ENCODE measurements around the gene LYPD6B.
A peak's percentile ranks its signal among the peaks of the same experiment; 100 is the strongest.

Gene LYPD6B

DNA sequence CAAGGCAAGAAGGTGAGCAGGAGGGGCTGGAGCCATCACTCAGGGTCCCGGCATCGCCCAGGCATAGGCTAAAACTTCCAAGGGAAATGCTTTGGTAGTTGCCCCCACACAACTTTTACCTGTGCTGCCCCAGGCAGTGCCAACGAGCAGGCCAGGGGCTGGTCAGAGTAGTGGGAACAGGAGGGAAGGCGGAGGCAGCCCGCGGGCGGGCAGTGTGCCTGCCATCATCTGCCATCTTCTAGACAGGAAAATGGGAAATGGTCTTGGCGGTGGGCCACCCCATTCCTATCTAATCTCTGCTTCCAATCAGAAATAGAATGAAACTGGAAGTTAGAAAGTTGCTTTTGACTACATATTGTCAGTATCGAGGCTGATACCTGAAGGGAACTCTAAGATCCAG lies 26.0 kb upstream of the LYPD6B start:
- DNase-seq (ENCODE audit: low read depth) = no peak

DNA sequence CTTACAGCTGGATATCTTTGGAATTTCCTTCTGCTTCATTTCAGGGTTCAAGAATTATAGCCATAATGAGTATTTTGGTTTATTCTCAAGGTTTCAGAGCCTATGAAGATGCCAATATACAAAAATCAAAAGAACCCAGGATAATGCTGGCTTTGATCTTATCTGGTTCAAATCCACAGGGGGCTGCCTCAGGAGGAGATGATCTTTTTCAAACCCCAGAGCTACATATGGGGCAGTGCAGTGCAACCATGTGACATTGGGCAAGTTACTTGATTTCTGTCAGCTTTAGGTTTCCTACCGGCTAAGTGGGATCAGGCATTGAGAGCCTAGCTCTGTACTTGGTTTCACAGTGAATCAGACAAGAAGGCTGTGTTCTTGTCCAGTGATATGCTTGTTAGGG lies 23.0 kb upstream of the LYPD6B start:
- no peak for DNase-seq (ENCODE audit: low read depth)

DNA sequence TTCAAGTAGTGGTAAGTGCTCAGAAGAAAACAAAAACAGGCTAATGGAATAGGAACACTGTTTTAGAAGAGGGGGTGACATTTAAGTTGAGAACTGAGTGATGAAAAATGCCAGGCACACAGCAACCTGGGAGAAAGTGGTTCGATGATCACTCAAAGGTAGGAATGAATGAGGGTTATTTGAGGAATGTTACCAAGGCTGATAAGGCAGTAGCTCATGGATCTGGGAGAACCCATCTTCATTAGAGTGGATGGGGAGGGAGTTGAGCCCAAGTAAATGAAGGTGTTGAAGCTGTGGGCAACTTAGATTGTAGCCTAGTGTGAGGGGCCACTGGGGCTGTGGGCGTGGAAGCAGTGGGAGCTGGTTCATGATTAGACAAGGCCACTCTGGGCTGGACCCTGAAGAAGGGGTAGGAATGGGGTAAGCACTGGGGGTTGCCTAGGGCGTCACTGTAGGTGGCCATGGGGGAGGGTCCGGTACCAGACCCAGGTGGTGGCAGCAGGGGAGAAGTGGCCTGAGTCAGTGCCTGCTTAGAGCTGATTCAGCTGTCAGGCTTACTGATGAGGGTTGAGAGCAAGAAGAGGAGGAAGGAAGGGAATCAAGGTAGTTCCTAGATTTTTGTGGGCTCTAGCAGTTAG lies 22.5 kb upstream of the LYPD6B start:
- DNase-seq (ENCODE audit: low read depth) = no peak

DNA sequence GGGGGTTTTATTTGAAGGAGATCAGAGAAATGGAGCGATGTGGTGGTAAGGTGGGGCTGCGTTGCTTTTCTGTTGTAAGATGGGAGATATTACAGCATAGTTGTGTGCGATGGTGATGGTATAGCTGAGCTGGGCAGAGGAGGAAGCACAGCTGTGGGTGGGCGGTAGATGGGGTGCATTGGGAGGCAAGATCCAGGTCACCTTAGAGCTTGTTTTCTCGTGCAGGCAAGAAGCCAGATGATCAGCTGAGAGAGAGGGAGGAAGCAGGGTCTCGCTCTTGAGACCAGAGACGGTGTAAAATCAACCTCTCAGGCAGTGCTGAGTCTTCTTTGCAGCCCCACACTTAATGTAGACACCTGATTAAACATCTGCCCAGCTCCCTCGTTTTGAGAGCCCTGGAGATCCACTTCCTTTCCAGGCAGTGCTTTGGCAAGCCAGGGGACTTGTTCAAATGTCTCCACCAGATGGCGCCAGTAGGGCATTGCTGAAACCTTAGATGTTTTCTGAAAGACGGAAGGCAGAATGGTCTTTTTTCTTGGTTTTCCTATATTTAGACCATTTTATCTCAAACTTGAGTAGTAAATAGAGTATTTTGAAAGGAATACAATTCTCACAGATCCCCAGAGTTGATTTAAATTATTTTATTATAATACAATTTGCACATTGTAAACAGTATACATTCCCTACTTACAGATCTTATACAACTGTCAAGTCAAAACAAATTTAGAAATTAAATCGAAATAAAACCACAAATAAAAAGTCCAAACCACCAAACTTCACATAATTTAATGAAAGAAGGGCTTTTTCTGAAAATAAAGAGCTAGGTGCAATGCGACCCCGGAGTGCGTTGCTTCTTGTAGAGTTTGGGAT lies 21.1 kb upstream of the LYPD6B start:
- peak; percentile 58 for DNase-seq (ENCODE audit: low read depth)

DNA sequence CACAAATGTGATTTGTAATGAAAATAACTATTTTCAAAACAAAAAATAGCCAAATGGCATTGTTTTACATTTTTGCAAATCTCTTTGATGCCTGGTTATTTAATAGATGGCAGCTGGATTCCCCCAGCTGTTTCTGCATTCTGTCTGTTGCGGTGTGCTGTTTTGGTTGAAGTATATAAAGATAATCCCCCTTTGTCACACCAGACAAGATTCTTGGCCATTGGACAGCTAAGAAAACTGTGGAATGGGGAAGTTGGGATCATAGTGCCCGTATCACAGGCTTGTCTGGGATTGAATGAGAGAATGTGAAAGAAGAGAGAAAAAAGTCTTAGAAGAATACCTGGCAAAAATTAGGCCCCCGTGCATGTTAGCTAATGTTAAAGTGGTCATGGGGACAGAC lies 19.5 kb upstream of the LYPD6B start:
- DNase-seq (ENCODE audit: low read depth) = no peak

DNA sequence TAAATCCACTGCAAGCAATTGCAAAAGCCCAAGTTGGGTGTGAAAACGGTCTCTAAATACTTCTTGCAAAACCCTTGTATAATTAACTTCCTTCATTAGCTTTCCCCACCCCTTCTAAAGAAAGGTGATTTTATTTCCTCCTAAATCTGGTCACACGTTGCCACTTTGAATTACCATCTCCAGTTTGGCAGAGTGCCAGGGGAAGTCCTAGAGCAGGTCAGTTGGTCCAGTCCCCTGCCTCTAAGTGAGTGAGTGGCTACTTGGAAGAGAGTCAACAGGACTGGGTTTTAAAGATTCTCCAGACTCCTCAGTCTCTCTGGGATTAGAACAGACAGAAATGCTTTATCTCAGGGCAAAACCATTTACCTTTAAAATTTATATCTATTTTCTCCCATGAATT lies 18.7 kb upstream of the LYPD6B start:
- DNase-seq (ENCODE audit: low read depth) = no peak

DNA sequence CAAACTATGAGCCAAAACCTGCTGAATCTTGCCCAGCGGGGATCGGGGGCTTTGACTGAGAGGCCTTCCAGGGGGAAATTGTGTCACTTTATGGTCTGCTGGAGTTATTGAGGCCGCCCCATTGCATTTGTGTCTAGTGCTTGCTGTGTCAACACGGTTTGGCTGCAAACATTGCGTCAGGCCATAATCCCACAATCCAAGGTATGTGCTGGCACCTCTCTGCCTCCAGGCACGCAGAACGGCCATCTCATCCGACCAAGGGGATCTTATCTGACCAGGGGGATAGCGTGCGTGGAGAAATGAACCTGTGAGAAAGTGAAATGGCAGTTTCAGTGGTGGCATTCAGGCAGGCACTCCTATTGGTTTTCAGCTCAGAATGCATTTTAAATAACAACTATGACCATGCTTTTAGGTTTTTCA lies 18.1 kb upstream of the LYPD6B start:
- no peak for DNase-seq (ENCODE audit: low read depth)

DNA sequence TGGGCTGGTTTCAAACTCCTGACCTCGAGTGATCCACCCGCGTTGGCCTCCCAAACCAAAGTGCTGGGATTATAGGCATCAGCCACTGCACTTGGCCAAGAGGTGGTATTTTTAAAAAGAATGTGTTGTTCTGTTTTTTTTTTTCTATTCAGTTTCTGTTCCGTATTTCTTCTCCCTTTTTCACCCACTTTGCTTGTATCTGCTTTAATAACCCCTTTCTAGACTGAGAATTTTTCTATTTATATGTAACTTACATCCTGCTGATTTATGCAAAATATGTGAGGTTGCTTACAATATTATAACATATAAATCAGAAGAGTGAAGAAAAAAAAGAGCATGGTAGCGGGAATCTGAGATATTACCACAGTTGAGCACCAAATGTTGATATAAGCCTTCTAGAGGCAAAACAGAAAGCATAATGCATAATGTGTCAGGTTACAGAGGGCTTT lies 17.2 kb upstream of the LYPD6B start:
- no peak for DNase-seq (ENCODE audit: low read depth)

DNA sequence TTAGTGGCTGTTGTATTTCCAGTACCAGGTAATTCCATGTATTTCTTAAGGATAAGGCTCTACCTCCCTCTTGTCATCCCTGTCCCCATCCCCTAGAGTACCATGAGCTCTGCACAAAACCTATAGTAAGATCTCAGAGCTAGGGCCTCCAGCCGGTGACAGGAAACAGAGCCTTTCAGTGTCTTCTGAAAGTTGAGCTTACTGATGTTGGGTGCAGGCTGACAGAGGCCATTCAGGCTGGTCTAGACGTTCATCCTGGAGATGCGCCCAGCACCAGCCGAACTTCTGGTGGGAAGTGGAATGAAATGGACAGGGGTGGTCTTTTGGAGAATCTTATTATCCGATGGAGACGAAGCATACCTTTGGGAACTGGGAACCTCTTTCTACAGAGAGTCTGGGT lies 16.7 kb upstream of the LYPD6B start:
- DNase-seq (ENCODE audit: low read depth) = no peak

DNA sequence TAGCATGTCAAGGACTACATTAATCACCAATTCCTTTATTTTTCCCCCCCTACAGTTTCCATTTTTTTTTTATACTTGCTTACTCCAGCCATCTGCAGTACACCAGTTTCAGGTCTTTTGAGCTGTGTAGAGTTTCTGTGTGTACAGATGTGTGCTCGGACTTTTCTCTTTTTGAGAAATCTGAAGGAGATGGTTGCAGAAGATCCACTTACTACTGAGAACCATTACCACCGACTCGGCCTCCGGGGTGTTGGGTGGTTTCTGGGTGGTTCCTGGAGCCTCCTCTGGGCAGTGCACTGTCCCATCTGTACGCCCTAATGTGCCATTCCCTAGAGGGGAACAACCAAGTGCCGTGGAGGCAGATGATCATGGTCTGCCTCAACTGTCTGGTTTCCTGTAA lies 15.4 kb upstream of the LYPD6B start:
- no peak for DNase-seq (ENCODE audit: low read depth)

DNA sequence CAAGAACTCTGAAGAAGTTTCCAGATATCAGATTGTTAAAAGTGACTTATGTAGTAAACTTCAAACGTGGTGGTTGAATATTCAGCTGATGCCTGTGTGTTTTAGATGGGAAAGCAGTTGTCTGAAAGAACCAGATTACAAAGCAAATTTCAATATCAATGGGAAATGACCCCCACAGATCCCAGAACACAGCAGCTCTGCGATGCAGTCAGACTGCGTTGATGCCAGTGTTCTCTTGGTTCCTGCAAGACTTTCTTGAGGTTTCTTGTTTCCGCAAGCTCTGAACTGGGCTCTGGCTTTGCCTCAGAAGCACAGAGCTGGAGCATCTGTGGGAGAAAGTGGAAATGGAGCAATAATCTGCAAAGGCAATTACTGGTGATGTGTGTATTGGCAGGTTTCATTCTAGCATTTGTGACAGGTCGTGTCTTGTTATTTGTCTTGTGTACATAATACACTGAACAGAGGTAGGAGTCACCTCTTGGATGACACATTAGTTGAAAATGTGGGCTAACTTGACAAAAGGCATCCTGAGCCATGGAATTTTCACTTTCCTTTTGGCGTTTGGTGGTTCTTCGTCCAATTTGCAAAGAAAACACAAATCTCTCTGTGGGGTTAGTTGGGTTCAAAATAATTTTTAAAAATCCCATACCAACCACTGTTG lies 10.8 kb upstream of the LYPD6B start:
- no peak for DNase-seq (ENCODE audit: low read depth)

DNA sequence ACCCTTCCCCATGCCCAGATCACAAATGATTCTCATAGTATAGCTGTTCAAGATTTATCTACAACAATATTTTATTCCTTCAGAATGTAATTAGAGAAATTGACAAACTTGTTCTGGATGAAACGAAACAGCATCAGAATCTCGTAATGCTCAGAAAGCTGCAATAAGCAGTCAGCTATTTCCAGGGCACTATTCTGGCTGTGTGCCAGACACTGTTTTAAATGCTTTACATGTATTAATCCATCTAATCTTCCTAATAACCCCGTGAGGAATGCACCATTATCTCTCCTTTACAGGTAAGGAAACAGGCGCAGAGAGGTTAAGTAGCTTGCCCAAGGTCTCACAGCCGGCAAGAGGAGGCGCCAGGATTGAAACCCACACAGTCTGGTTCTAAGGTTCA lies 10.1 kb upstream of the LYPD6B start:
- DNase-seq (ENCODE audit: low read depth) = no peak

DNA sequence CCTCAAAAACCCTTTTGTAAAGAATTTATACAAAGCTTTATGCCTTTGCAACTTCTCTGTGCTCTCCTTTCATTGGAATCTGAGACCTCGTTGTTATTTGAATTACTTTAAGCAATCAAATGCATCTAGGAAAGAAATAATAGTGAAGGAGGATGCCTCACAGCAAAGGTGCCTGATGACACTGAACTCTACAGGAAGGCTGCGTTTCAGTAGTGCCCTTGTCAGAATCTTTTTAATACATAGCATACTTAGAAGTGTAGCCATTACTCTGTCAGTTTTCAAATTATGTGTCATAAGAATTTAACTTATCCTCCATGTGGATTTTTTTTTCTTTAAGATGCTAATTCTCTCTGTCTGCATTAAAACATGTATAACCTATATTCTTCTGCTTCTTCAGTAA lies 9.6 kb upstream of the LYPD6B start:
- DNase-seq (ENCODE audit: low read depth) = no peak

DNA sequence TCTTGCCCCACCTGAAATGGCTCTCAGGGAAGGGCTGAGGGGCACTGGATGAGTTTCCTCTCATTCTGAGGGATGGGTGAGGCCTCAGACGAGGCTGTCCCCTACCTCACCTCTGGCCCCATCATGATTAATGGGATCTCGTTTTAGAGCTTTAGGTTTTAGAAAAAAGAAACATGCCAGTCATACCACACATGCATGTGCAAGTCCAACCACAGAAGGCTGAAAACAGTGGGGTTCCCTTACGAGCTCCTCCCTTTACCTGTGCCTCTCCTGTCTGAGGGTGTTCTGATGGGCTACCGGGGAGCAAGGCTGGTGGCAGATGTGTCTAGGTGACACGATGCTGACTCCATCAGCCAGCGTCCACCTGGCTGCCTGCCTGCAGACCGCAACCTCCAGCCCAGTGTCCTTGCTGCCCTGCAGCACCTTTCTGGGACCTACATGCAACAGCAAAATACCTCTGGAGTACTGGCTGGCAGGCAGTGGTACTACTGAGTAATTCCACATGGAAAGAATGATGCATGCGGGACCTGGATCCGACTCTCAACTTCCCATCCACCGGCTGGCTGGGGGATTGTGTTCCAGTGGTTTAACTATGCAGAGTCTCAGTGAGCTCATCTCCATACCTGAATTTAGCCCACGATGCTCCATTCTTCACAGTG lies 9.1 kb upstream of the LYPD6B start:
- no peak for DNase-seq (ENCODE audit: low read depth)

DNA sequence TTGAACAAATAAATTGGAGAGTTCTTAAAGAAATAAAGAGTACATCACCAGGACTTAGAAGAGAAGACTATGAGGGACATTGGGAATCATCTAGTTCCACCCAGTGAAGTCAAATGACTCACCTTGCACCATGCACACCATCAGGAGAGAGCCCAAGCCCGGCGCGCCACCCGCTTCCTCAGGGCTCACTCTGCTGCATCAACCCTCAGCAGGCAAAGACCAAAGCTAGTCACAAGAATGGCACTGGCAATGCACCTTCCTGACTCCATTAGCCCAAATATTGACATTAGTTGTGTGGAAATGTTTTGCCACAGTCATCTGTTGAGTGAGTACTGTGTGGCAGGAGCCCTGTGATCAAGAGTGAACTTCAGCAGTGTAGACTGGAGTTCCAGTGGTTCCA lies 7.1 kb upstream of the LYPD6B start:
- DNase-seq (ENCODE audit: low read depth) = no peak

DNA sequence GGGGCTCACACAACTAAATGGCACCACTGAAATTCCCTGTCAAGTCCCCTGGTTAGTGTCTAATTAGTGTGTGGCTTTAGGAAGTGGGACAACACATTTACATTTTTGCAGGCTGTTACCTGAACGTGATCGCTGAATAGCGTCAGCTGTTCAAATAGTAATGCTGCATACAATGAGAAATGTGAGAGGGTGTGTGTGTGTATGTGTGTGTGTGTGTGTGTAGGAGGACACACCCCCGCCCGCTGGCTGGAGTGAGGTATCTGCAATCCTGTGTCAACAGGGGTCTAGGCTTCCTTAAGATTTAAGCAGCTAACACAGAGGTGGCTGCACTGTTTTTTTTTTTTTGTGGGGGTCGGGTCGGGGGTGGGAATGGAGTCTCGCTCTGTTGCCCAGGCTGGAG lies 4.8 kb upstream of the LYPD6B start:
- no peak for DNase-seq (ENCODE audit: low read depth)

DNA sequence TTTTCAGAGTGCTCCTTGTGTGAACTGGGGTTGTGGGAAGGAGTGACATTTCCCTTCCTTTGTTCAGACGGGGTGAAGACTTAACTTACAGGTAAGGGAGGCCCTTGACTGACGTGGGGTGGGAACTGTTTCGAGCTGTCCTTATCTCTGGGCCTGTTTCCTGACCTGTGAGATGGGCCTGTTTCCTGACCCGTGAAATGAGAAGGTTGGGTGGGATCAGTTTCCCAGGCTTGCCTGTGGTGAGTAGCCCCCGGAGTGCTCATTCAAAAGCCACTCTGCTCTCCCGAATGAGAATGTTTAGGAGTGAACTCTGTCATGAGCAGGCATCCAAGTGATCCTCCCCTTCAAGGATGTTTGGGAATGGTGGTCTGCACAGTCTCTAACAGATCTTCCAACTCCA lies 4.1 kb upstream of the LYPD6B start:
- DNase-seq (ENCODE audit: low read depth) = no peak

DNA sequence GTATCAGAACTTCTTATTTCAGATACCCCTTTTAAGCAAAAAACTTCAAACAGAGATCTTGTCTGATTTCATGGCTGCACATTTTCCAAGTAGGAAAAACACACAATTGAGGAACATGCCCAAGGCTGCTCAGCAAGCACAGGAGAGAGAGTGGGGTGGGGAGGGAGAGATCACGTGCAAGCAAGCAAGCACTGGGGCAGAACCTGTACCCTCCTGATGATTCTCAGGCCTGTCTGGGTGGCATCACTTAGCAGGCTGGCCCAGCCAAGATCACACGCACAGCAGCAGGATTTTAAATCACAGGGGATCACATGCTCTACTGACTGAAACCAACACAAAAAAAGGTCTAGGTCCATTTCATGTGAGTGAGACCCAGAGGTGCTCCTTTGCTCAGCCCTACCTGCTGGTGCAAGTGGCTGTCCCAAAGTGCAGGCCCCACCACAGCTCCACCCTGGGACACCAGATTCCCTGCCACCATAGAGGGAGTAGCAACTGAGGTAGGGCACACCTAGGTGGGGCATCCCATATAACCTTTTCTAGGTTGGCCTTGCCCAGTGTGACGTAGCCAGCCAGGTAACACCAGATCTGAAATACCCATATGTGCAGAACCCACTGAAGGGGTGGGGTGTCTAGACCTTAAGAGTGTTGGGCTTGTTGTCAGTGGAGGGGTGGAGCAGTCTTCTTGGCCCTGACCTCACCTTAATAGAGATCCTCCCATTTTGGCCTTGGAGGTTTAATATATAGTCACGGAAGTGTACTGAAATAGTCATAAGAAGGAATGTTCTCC lies 1.8 kb upstream of the LYPD6B start:
- DNase-seq (ENCODE audit: low read depth) = no peak

DNA sequence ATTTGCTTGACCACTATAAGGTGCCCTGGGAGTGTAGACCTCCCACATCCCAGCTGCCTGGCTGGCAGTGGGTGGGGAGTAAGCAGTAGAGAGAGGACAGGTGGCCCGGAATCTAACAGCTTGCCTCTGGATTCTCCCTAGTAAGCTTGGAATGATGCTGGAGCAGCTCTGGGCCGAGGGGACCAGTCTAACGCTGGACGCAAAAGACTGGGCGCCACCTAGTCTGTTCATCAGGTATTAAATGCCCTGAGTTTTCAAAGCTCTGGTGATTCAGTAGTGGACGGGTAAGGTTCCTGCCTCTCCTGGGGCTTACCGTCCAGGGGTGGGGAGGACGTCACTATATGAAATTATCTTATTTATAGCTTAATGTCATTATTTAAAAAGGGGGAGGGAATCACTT lies 648 bp upstream of the LYPD6B start:
- no peak for DNase-seq (ENCODE audit: low read depth)

DNA sequence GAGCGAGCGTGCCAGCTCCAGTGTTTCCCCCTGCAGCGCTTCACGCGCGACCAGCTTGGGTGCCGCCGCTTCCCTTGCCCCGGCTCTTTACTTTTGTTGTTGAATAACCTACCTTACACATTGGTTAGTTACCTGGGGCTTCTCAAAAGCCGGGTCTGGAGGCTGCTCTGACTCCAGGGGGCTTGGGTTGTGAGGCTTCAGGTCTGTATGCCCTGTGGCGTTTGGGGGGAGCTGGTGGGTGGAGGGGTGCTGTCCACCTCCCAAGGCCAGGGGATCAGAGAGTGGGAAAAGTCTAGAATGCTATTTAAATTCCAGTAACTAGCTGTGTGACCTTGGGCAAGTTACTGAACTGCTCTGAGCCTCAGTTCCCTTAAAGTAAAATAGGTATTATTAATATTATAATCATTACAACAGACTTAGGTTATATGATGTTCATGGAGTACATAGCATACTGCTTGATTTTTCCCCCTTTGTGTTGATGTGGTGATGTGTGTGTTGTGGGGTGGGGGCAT lies 770 bp downstream of the LYPD6B start:
- no peak for DNase-seq (ENCODE audit: low read depth)

DNA sequence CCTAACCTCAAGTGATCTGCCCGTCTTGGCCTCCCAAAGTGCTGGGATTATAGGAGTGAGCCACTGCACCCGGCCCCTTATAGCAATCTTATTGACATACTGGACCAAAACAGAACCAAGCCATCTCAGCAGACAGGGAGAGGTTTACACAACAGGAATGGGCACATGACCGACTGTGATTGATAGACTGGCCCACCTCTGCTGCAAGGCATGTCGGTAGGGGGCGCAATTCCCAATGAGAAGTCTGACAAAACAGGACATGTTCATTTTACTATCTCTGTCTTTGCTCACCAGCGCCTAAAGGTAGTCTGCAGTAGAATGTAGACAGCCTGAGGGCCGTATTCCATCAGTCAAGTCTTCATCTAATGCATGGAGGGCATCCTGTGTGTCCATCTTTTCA lies 2.0 kb downstream of the LYPD6B start:
- peak; percentile 33 for DNase-seq (ENCODE audit: low read depth)

DNA sequence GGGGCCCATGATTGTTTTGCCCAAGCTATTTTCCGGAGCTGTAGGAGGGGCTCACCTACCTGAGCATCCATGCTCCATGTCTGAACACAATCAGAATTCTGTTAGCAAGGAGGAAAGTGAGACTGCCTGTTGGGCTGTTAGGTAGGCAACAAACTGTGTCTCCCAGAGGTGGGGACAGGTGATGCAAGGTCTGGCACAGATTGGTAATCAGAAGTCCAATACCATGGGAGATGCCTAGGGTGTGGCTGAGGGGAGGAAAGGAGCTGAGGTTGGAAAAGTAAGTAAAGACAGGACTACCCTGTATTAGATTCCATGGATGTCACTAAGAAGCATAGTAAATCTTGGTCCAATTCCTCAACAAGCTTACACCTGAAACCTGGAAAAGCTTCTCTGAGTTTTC lies 3.0 kb downstream of the LYPD6B start:
- DNase-seq (ENCODE audit: low read depth) = no peak

Data from stimulated activated CD8-positive, alpha-beta memory T cell treated with anti-CD3 and anti-CD28 coated beads, Interleukin-4, amount 100 ng/mL, for 24 hours (primary cell).